A673 (cell line): ENCODE results near the gene KRT35. TPM values are rescaled to one million over a fixed set of nuclear protein-coding genes. Genes with fewer than 3 reads are reported as not detected.

Experiments used
- BruUV-seq: library from RNA; stranded (reverse); fragments of 400-500 nt; replicated peaks from 2 replicates; lab custom pipeline; 2021; lab: Mats Ljungman, UMichigan
- CTCF ChIA-PET: fragments of 300-600 bp; sonication (Branson Sonifier 250); formaldehyde crosslinking; loops from one replicate; lab custom pipeline; 2022; ENCODE audit warnings: antibody characterized with exemption; lab: Charles Lee
- POLR2A ChIA-PET: fragments of 300-600 bp; sonication (Branson Sonifier 250); formaldehyde crosslinking; loops from one replicate; lab custom pipeline; 2022; ENCODE audit warnings: antibody characterized with exemption; ENCODE audit not compliant: low non-redundant PET; lab: Charles Lee
- DNase-seq: peaks from one replicate; pipeline ENCODE4 v3.0.0-alpha.2; 2015; ENCODE audit warnings: low spot score
- H3K27ac ChIP-seq: fragments of 200-600 bp; sonication (generic); 2 replicates; pipeline ENCODE4 v1.5.1; 2016; ENCODE audit warnings: mixed run types, low read depth, mild to moderate bottlenecking, mixed read lengths, antibody characterized with exemption, low read length; ENCODE audit not compliant: poor library complexity, severe bottlenecking
- H3K27me3 ChIP-seq: fragments of 200-600 bp; sonication (generic); replicated peaks from 2 replicates; pipeline ENCODE4 v1.6.1; 2017; ENCODE audit warnings: mixed run types, low read depth, mild to moderate bottlenecking, mixed read lengths, antibody characterized with exemption, low read length; ENCODE audit not compliant: insufficient read depth, poor library complexity
- H3K36me3 ChIP-seq: fragments of 200-600 bp; sonication (generic); 2 replicates; pipeline ENCODE4 v1.6.1; 2016; ENCODE audit warnings: mixed run types, mild to moderate bottlenecking, mixed read lengths, antibody characterized with exemption, low read length; ENCODE audit not compliant: insufficient read depth, poor library complexity, severe bottlenecking
- H3K4me1 ChIP-seq: fragments of 200-600 bp; sonication (generic); 2 replicates; pipeline ENCODE4 v1.6.1; 2017; ENCODE audit warnings: mixed run types, mild to moderate bottlenecking, mixed read lengths, antibody characterized with exemption, low read length; ENCODE audit not compliant: insufficient read depth, poor library complexity, severe bottlenecking
- H3K4me3 ChIP-seq: fragments of 200-600 bp; sonication (generic); 2 replicates; pipeline ENCODE4 v1.5.1; 2016; ENCODE audit warnings: low read depth, mixed run types, mild to moderate bottlenecking, mixed read lengths, low read length; ENCODE audit not compliant: poor library complexity, severe bottlenecking
- H3K9me3 ChIP-seq: fragments of 200-600 bp; sonication (generic); 2 replicates; pipeline ENCODE4 v1.6.1; 2016; ENCODE audit warnings: mixed run types, low read depth, mild to moderate bottlenecking, mixed read lengths, antibody characterized with exemption, low read length; ENCODE audit not compliant: poor library complexity, severe bottlenecking
- EZH2 ChIP-seq: fragments of 200-600 bp; sonication (generic); IDR thresholded peaks from 2 replicates; pipeline ENCODE4 v1.6.1; 2017; ENCODE audit warnings: borderline replicate concordance, low read depth, mild to moderate bottlenecking, mixed read lengths, antibody characterized with exemption, low read length; ENCODE audit not compliant: poor library complexity, severe bottlenecking
- intact Hi-C: fragments of 100-400 bp; cut with micrococcal nuclease; formaldehyde crosslinking; loops from one replicate; pipeline ENCODE4 v1.10.0; 2022; ENCODE audit not compliant: unreplicated experiment
- total RNA-seq: library from RNA; stranded (reverse); gene quantifications from 2 replicates; pipeline ENCODE4 v1.2.3, GENCODE V29; 2021
- TF ChIP-seq, protein P1 (sequence below): fragments of 300-800, 200-600 bp; sonication (generic); conservative IDR thresholded peaks from 2 replicates; pipeline ENCODE4 v1.5.1; 2017; ENCODE audit warnings: low read depth, mild to moderate bottlenecking, antibody characterized with exemption, low read length, moderate library complexity, mixed read lengths

Gene KRT35
- total RNA-seq, 1 experiment from 2014 or later: not detected

DNA sequence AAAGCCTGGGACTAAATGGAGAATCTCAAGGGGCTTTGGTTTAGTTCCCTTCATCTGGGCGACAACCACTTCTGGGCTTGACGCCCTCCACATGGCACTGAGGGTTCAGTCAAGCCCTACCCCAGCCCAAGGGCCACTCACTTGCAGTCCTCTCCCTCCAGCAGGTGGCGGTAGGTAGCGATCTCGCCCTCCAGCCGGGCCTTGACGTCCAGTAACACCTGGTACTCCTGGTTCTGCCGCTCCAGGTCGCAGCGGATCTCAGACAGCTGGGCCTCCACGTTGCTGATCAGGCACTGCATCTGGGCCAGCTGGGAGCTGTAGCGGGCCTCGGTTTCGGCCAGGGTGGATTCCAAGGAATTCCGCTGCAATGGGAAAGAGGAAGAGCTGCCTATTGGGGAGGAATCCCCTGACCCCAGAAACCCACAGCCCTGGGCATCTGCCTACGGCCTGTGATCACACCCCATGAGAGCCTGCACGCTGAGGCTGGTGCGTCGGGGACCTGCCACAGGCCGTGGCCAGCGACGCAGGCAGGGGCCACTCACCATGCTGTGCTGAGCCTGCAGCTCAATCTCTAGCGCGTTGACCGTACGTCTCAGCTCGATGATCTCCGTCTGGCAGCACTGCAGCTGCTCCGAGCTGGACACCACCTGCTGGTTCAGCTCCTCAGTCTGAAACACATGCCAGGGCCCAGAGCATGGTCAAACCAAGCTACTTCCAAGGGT is 6.0 kb upstream of the KRT35 start:
- no peaks in the 10 kb centered on the region for H3K4me1 ChIP-seq
- ChIA-PET CTCF (no interaction called here), POLR2A (no interaction called here)
- no peak for DNase-seq
- intact Hi-C loops: no loop called here
- no peaks in the 10 kb centered on the region for H3K9me3 ChIP-seq
- no peaks in the 10 kb centered on the region for H3K36me3 ChIP-seq
- no peak overlapping the region for H3K27ac ChIP-seq
- TF ChIP-seq, protein P1, sequence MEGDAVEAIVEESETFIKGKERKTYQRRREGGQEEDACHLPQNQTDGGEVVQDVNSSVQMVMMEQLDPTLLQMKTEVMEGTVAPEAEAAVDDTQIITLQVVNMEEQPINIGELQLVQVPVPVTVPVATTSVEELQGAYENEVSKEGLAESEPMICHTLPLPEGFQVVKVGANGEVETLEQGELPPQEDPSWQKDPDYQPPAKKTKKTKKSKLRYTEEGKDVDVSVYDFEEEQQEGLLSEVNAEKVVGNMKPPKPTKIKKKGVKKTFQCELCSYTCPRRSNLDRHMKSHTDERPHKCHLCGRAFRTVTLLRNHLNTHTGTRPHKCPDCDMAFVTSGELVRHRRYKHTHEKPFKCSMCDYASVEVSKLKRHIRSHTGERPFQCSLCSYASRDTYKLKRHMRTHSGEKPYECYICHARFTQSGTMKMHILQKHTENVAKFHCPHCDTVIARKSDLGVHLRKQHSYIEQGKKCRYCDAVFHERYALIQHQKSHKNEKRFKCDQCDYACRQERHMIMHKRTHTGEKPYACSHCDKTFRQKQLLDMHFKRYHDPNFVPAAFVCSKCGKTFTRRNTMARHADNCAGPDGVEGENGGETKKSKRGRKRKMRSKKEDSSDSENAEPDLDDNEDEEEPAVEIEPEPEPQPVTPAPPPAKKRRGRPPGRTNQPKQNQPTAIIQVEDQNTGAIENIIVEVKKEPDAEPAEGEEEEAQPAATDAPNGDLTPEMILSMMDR: peak; percentile 32; the same call in 1 of the 2 replicates
- TF ChIP-seq EZH2: no peak
- H3K4me3 ChIP-seq: no peak overlapping the region
- no TSS peak for BruUV-seq
- no peaks in the 10 kb centered on the region for H3K27me3 ChIP-seq

DNA sequence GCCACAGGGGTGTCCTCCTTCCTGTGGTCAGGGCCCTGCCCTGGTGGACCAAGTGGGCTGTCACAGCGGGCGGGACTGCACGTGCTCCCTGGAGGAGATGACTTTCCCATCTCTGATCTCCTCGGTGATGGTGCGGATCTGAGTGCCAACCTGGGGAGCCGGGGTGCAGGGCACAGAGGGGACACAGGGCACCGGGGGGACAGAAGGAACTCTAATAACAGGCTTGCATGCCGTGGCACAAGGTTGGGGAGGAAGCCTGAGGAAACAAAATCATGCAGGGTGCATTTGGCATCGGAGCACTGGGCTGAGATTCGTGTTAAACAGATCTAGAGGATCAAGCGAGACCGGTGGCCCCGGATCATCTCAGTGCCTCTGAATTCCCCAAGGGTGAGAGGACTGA is 5.4 kb upstream of the KRT35 start:
- TF ChIP-seq, protein P1: no peak
- TF ChIP-seq EZH2: no peak
- no peak for DNase-seq
- H3K4me3 ChIP-seq: no peak overlapping the region
- H3K27me3 ChIP-seq: no peaks in the 10 kb centered on the region
- intact Hi-C loops: no loop called here
- POLR2A ChIA-PET: no interaction called here
- no peaks in the 10 kb centered on the region for H3K9me3 ChIP-seq
- CTCF ChIA-PET: no interaction called here
- no peak overlapping the region for H3K27ac ChIP-seq
- no peaks in the 10 kb centered on the region for H3K4me1 ChIP-seq
- no peaks in the 10 kb centered on the region for H3K36me3 ChIP-seq
- no TSS peak for BruUV-seq

DNA sequence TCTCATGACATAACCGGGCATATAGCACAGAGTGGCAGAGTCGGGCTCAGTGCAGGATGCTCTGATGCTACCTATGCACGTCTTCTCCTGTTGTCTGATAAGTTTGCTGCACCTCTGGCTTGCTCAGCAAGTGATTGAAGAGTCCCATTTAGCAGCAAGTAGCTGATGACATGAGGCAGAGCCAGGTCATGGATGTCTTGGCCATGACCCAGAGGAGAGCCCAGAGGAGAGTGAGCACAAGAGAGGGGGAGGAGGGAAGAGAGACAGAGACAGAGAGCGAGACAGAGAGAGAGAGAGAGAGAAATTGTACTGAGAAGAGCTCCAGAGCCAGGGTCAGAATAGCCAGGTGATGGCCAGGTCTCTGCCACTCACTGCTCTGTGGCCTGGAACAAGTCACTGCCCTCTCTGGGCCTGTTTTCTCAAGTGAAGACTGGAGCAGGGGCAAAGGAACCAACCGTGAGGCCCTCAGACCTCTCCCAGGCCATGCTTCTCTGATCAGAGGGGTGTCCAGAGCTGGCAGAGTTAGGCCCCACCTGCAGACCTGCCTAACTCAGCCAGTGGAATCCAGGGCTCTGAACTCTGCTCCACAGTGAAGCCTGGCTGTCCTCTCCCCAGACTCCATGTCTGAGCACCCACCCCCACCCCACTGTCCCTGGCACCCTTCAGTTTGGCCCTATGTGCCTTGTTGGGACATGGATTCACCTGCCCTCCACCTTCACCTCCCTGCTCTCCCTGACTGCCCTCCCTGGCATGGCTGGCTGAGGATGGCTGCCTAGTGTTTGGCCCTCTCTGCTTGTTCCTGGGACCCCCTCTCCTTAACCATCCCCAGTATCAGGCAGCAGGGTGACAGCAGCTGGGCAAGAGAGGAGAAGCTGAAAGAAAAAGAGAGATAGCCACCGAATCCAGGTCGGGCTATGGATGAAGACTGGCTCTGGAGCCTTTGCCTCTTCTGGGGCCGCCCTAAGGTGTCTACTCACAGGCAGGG is 4.3 kb upstream of the KRT35 start:
- TF ChIP-seq EZH2: no peak
- Histone ChIP-seq H3K27ac (no peak overlapping the region), H3K4me3 (no peak overlapping the region), H3K4me1 (no peaks in the 10 kb centered on the region), H3K27me3 (no peaks in the 10 kb centered on the region), H3K9me3 (no peaks in the 10 kb centered on the region), H3K36me3 (no peaks in the 10 kb centered on the region)
- no peak for DNase-seq
- intact Hi-C loops: no loop called here
- ChIA-PET POLR2A (no interaction called here), CTCF (no interaction called here)
- no TSS peak for BruUV-seq
